ENCODE data around the gene PPIL1.

DNA sequence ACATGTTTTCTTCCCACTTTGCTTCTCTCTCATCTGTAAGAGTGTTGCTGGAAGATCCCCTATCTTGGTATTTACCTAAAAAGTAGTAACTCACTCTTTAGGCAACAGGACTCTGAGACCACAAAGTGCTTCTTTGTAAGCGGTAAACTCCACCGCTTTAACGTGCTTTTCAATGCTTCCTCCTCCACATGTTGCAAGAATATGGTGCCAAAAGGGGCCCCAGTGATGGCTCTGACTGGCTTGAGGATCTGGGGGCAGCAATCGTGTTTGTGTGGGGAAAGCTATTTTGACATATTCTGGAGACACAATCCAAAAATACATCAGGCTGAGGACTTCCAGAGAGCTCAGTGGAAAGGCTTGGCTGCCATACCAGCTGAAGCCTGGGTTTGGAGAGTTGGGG lies 23.0 kb downstream of the PPIL1 start:
- TF ChIP-seq, protein P1, sequence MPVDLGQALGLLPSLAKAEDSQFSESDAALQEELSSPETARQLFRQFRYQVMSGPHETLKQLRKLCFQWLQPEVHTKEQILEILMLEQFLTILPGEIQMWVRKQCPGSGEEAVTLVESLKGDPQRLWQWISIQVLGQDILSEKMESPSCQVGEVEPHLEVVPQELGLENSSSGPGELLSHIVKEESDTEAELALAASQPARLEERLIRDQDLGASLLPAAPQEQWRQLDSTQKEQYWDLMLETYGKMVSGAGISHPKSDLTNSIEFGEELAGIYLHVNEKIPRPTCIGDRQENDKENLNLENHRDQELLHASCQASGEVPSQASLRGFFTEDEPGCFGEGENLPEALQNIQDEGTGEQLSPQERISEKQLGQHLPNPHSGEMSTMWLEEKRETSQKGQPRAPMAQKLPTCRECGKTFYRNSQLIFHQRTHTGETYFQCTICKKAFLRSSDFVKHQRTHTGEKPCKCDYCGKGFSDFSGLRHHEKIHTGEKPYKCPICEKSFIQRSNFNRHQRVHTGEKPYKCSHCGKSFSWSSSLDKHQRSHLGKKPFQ (tag by site-specific recombination; IDR thresholded peaks at IDR 0.05) = no peak
- TF ChIP-seq, protein P2, sequence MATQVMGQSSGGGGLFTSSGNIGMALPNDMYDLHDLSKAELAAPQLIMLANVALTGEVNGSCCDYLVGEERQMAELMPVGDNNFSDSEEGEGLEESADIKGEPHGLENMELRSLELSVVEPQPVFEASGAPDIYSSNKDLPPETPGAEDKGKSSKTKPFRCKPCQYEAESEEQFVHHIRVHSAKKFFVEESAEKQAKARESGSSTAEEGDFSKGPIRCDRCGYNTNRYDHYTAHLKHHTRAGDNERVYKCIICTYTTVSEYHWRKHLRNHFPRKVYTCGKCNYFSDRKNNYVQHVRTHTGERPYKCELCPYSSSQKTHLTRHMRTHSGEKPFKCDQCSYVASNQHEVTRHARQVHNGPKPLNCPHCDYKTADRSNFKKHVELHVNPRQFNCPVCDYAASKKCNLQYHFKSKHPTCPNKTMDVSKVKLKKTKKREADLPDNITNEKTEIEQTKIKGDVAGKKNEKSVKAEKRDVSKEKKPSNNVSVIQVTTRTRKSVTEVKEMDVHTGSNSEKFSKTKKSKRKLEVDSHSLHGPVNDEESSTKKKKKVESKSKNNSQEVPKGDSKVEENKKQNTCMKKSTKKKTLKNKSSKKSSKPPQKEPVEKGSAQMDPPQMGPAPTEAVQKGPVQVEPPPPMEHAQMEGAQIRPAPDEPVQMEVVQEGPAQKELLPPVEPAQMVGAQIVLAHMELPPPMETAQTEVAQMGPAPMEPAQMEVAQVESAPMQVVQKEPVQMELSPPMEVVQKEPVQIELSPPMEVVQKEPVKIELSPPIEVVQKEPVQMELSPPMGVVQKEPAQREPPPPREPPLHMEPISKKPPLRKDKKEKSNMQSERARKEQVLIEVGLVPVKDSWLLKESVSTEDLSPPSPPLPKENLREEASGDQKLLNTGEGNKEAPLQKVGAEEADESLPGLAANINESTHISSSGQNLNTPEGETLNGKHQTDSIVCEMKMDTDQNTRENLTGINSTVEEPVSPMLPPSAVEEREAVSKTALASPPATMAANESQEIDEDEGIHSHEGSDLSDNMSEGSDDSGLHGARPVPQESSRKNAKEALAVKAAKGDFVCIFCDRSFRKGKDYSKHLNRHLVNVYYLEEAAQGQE (tag by site-specific recombination; IDR thresholded peaks at IDR 0.05) = no peak

Data from HEK293 (cell line).